Body of pancreas (tissue), 4 donors: Measurements from ENCODE around the gene PSME4.

ENCODE experiments used
- POLR2A ChIP-seq, 3 donors: fragments of 450-650 bp; IDR thresholded peaks; one replicate each; pipeline ENCODE4 v1.6.1; 2016; ENCODE audit warnings: antibody characterized with exemption in 3 of 3, mild to moderate bottlenecking in 2 of 3
- TF ChIP-seq, protein P1 (sequence below), 7 experiments: fragments of 450-650 bp in 4 of 7; fragments of 200-600 bp in 3 of 7; sonication (generic) in 3 of 7; IDR thresholded peaks; one replicate each; pipeline ENCODE4 v1.5.1; 2016 to 2019; ENCODE audit warnings: antibody characterized with exemption in 7 of 7

DNA sequence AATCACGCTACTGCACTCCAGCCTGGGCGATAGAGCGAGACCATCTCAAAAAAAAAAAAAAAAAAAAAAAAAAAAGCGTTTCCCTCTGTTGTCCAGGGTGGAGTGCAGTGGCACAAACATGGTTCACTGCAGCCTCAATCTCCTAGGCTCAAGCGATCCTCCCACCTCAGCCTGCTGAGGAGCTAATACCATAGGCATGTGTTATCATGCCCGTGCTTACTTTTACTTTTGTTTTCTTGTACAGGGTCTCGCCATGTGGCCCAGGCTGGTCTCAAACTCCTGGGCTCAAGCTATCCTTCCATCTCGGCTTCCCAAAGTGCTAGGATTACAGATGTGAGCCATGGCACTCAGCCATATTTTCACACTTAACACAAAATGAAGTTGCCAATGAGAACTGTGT is 37.5 kb downstream of the PSME4 start:
- TF ChIP-seq POLR2A (IDR thresholded peaks at IDR 0.05): no peak
- TF ChIP-seq, protein P1, sequence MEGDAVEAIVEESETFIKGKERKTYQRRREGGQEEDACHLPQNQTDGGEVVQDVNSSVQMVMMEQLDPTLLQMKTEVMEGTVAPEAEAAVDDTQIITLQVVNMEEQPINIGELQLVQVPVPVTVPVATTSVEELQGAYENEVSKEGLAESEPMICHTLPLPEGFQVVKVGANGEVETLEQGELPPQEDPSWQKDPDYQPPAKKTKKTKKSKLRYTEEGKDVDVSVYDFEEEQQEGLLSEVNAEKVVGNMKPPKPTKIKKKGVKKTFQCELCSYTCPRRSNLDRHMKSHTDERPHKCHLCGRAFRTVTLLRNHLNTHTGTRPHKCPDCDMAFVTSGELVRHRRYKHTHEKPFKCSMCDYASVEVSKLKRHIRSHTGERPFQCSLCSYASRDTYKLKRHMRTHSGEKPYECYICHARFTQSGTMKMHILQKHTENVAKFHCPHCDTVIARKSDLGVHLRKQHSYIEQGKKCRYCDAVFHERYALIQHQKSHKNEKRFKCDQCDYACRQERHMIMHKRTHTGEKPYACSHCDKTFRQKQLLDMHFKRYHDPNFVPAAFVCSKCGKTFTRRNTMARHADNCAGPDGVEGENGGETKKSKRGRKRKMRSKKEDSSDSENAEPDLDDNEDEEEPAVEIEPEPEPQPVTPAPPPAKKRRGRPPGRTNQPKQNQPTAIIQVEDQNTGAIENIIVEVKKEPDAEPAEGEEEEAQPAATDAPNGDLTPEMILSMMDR (IDR thresholded peaks at IDR 0.05): no peak
